Stimulated activated CD8-positive, alpha-beta memory T cell treated with anti-CD3 and anti-CD28 coated beads, Interleukin-15, amount 100 ng/mL, for 1 hour (primary cell): ENCODE results near the gene CD22.
"Not testable (repeated sequence)": the region's sequence is repeated elsewhere in the genome, so short reads cannot be mapped to it uniquely, and the experiment has no call there.

ENCODE experiments used
- DNase-seq: peaks from one replicate; pipeline ENCODE4 v3.0.0-alpha.2; 2020; ENCODE audit warnings: low read depth

Gene CD22

GRCh38 chr19:35328851-35329285 is at the start of gene CD22:
Gene CD22 (plus strand): TSS chr19:35329187. CDS start chr19:35332041, 2,854 bp downstream.
- no peak for DNase-seq

GRCh38 chr19:35279374-35279773 is 49.6 kb upstream of the CD22 start:
- no peak for DNase-seq

- no peak for DNase-seq
These were observed 48.8 kb upstream of the CD22 start for GRCh38 chr19:35279985-35280821.

- DNase-seq = no peak
These were observed 47.7 kb upstream of the CD22 start for GRCh38 chr19:35281303-35281702.

- no peak for DNase-seq
These were observed 44.6 kb upstream of the CD22 start for GRCh38 chr19:35284153-35285094.

- no peak for DNase-seq
These were observed 43.9 kb upstream of the CD22 start for GRCh38 chr19:35285095-35285449.

GRCh38 chr19:35285465-35285864 is 43.5 kb upstream of the CD22 start:
- not testable (repeated sequence) for DNase-seq

GRCh38 chr19:35286101-35286500 is 42.9 kb upstream of the CD22 start:
- DNase-seq = not testable (repeated sequence)

GRCh38 chr19:35287713-35288112 is 41.3 kb upstream of the CD22 start:
- DNase-seq = no peak

GRCh38 chr19:35288331-35288730 is 40.7 kb upstream of the CD22 start:
- DNase-seq = no peak

- DNase-seq = no peak
These were observed 40.1 kb upstream of the CD22 start for GRCh38 chr19:35288906-35289305.

GRCh38 chr19:35290381-35291127 is 38.4 kb upstream of the CD22 start:
- DNase-seq = no peak

GRCh38 chr19:35291259-35291658 is 37.7 kb upstream of the CD22 start:
- no peak for DNase-seq

- no peak for DNase-seq
These were observed 37.1 kb upstream of the CD22 start, which contains the start of gene MAG for GRCh38 chr19:35291916-35292315. Gene MAG (plus strand): TSS chr19:35292161. CDS start chr19:35295409, 3,248 bp downstream.

GRCh38 chr19:35292421-35293362 is 36.3 kb upstream of the CD22 start:
- DNase-seq = no peak

GRCh38 chr19:35293363-35293739 is 35.6 kb upstream of the CD22 start:
- no peak for DNase-seq

- no peak for DNase-seq
These were observed 35.2 kb upstream of the CD22 start for GRCh38 chr19:35293808-35294207.

- DNase-seq = no peak
These were observed 34.7 kb upstream of the CD22 start for GRCh38 chr19:35294328-35294727.

- DNase-seq = no peak
These were observed 33.9 kb upstream of the CD22 start for GRCh38 chr19:35294859-35295791.
